ENCODE results near the gene CYP2A6.
"Not testable (repeated sequence)": the region's sequence is repeated elsewhere in the genome, so short reads cannot be mapped to it uniquely, and the experiment has no call there.

Gene CYP2A6, protein sequence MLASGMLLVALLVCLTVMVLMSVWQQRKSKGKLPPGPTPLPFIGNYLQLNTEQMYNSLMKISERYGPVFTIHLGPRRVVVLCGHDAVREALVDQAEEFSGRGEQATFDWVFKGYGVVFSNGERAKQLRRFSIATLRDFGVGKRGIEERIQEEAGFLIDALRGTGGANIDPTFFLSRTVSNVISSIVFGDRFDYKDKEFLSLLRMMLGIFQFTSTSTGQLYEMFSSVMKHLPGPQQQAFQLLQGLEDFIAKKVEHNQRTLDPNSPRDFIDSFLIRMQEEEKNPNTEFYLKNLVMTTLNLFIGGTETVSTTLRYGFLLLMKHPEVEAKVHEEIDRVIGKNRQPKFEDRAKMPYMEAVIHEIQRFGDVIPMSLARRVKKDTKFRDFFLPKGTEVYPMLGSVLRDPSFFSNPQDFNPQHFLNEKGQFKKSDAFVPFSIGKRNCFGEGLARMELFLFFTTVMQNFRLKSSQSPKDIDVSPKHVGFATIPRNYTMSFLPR

DNA sequence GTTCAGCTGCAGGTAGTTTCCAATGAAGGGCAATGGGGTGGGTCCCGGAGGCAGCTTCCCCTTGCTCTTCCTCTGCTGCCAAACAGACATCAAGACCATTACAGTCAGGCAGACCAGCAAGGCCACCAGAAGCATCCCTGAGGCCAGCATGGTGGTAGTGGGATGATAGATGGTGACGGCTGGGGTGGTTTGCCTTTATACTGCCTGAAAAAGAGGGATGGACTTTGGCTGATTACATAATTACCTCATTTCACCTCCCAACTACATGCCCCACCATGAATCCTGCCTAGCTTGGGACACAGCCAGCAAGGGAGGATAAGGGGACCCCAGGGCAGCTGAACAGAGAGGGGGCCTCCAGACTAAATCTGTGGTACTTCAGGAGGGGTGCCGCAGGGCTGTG, at the start of gene CYP2A6:
Gene CYP2A6, minus strand, starts transcription at position 171 of the 400 bp plus-strand sequence. Its CDS starts 21 bp downstream, at position 150.
- not testable (repeated sequence) for H3K27ac ChIP-seq (ENCODE audit: low read depth, low read length); H3K9ac ChIP-seq (ENCODE audit: low read length); H3K36me3 ChIP-seq (ENCODE audit: control insufficient read depth, insufficient read depth, low read length); H3K4me3 ChIP-seq (ENCODE audit: low read length); H3K27me3 ChIP-seq (ENCODE audit: control insufficient read depth, insufficient read depth, low read length); H3K4me1 ChIP-seq (ENCODE audit: control insufficient read depth, insufficient read depth, low read length)

DNA sequence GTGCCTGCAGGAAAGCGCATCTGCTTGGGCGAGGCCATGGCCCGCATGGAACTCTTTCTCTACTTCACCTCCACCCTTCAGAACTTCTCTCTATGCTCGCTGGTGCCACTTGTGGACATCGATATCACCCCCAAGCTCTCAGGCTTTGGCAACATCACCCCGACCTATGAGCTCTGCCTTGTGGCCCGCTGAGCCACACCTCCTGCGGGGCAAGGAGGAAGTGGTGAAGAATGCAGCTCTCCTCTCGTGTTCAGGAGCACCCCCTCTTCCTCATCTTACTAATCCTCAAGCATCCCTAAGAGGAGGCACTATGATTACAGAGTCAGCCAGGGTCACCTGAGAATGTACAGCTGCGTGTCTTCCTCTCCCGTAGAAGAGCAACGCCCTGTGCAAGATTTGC, 49.7 kb upstream of the CYP2A6 start:
- H3K9ac ChIP-seq (ENCODE audit: low read length); H3K27me3 ChIP-seq (ENCODE audit: control insufficient read depth, insufficient read depth, low read length); H3K36me3 ChIP-seq (ENCODE audit: control insufficient read depth, insufficient read depth, low read length); H3K4me3 ChIP-seq (ENCODE audit: low read length); H3K4me1 ChIP-seq (ENCODE audit: control insufficient read depth, insufficient read depth, low read length); H3K27ac ChIP-seq (ENCODE audit: low read depth, low read length): not testable (repeated sequence)

DNA sequence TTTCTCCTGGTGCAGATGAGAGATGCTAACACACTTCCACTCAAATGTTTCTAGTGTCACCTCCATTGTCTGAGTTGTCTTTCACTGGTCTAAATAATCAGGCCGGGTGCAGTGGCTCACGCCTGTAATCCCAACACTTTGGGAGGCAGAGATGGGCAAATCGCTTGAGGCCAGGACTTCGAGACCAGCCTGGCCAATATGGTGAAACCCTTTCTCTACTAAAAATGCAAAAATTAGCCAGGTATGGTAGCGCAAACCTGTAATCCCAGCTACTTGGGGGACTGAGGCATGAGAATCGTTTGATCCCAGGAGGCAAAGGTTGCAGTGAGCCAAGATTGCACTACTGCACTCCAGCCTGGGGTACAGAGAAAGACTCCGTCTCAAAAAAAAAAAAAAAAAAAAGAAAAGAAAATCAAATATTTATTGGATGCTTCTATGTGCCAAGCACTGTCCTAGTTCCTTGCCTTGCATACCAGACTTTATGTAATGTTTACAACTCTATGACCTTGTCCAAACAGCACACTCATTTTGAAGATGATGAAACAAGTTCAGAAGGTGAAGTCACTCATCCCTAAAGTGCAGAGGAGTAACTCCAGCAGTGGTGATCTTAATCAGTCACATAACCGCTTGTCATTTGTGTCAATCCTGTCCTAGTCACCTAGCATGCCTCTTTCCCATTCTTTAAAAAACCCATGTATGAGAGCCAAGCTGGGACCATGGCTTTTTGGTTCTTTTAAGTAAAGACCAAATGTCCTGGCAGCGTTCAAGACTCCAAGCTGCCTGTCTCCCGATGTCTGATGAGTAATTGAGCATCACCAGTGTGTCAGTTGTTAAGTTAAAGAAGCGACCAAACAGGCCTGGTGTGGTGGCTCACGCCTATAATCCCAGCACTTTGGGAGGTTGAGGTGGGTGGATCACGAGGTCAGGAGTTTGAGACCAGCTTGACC, 46.9 kb upstream of the CYP2A6 start:
- H3K9ac ChIP-seq (ENCODE audit: low read length); H3K27me3 ChIP-seq (ENCODE audit: control insufficient read depth, insufficient read depth, low read length); H3K27ac ChIP-seq (ENCODE audit: low read depth, low read length); H3K4me3 ChIP-seq (ENCODE audit: low read length); H3K36me3 ChIP-seq (ENCODE audit: control insufficient read depth, insufficient read depth, low read length); H3K4me1 ChIP-seq (ENCODE audit: control insufficient read depth, insufficient read depth, low read length): not testable (repeated sequence)

DNA sequence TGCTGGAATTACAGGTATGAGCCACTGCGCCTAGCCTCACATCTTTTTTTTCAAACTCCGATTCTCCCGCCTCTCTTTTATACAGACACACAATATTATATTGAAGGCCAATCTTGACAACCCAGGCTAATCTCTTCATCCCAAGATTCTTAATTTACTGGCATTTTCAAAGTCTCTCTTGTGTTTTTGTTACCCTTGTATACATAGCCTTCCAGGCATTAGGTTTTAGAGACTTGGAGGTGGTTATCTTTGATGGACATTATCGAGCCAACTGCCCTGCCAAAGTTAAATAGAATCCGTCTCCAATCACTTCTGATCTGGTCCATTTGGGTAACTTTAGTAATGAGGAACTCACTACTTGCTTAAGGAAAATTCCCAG, 46.2 kb upstream of the CYP2A6 start:
- H3K4me3 ChIP-seq (ENCODE audit: low read length): no peak overlapping the region
- no peaks in the 10 kb centered on the region for H3K36me3 ChIP-seq (ENCODE audit: control insufficient read depth, insufficient read depth, low read length)
- H3K9ac ChIP-seq (ENCODE audit: low read length): no peak overlapping the region
- no peaks in the 10 kb centered on the region for H3K27me3 ChIP-seq (ENCODE audit: control insufficient read depth, insufficient read depth, low read length)
- H3K4me1 ChIP-seq (ENCODE audit: control insufficient read depth, insufficient read depth, low read length): no peaks in the 10 kb centered on the region
- H3K27ac ChIP-seq (ENCODE audit: low read depth, low read length): no peak overlapping the region

DNA sequence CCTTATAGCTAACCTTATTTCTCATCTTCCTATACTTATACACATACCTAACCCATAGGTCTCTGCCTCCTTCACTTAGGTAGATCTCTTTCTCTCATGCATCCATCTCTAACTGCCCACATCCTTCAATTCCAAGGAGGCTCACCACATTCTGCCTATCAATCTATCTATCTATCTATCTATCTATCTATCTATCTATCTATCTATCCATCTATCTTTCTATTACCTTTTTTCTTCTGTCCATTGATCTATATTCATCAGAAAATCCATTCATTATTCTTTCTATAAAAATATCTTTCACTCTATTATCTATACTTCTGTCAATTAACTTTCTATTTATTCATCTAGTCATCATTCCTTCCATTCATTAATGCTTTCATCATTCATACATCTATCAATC, 42.9 kb upstream of the CYP2A6 start:
- no peaks in the 10 kb centered on the region for H3K27me3 ChIP-seq (ENCODE audit: control insufficient read depth, insufficient read depth, low read length)
- no peaks in the 10 kb centered on the region for H3K4me1 ChIP-seq (ENCODE audit: control insufficient read depth, insufficient read depth, low read length)
- H3K4me3 ChIP-seq (ENCODE audit: low read length): no peak overlapping the region
- H3K36me3 ChIP-seq (ENCODE audit: control insufficient read depth, insufficient read depth, low read length): no peaks in the 10 kb centered on the region
- no peak overlapping the region for H3K27ac ChIP-seq (ENCODE audit: low read depth, low read length)
- H3K9ac ChIP-seq (ENCODE audit: low read length): no peak overlapping the region

DNA sequence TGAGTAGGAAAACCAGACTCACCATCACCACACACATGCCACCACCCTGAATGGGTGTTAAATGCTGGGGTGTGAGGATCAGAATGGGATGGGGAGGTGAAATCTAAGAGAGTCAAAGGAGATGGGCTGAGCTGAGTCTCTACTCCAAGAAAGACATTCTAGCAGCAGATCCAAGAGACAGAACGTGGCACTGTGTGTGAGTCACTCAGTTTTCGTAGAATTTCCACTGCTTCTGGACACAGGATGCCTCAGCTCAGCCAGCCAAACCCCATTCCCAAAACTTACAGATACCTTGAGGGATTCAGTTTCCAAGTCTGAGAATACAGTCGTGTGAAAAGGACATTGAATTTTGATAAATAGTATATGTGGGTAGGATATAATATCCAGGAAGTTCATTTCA, 39.1 kb upstream of the CYP2A6 start:
- no peak overlapping the region for H3K27ac ChIP-seq (ENCODE audit: low read depth, low read length)
- no peaks in the 10 kb centered on the region for H3K27me3 ChIP-seq (ENCODE audit: control insufficient read depth, insufficient read depth, low read length)
- H3K9ac ChIP-seq (ENCODE audit: low read length): no peak overlapping the region
- H3K4me3 ChIP-seq (ENCODE audit: low read length): no peak overlapping the region
- no peaks in the 10 kb centered on the region for H3K4me1 ChIP-seq (ENCODE audit: control insufficient read depth, insufficient read depth, low read length)
- H3K36me3 ChIP-seq (ENCODE audit: control insufficient read depth, insufficient read depth, low read length): no peaks in the 10 kb centered on the region

DNA sequence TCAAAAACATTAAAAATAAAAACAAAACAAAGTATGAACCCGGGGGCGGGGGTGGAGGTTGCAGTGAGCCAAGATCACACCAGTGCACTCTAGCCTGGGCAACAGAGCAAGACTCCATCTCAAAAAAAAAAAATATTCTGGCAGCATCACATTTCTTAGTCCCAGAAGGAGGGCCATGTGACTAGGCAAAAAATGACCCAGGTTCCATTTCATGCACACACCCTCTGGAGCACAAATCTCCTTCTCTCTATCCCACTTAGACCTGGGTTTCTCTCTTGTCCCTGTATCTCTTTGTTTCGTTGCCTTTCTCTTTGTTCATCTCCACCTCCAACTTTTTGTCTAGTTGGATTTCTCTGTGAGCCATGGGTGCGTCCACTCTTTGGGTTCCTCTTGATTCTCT, 37.9 kb upstream of the CYP2A6 start:
- Histone ChIP-seq H3K27me3 (ENCODE audit: control insufficient read depth, insufficient read depth, low read length) (no peaks in the 10 kb centered on the region), H3K4me3 (ENCODE audit: low read length) (no peak overlapping the region), H3K9ac (ENCODE audit: low read length) (no peak overlapping the region), H3K27ac (ENCODE audit: low read depth, low read length) (no peak overlapping the region), H3K4me1 (ENCODE audit: control insufficient read depth, insufficient read depth, low read length) (no peaks in the 10 kb centered on the region), H3K36me3 (ENCODE audit: control insufficient read depth, insufficient read depth, low read length) (no peaks in the 10 kb centered on the region)

DNA sequence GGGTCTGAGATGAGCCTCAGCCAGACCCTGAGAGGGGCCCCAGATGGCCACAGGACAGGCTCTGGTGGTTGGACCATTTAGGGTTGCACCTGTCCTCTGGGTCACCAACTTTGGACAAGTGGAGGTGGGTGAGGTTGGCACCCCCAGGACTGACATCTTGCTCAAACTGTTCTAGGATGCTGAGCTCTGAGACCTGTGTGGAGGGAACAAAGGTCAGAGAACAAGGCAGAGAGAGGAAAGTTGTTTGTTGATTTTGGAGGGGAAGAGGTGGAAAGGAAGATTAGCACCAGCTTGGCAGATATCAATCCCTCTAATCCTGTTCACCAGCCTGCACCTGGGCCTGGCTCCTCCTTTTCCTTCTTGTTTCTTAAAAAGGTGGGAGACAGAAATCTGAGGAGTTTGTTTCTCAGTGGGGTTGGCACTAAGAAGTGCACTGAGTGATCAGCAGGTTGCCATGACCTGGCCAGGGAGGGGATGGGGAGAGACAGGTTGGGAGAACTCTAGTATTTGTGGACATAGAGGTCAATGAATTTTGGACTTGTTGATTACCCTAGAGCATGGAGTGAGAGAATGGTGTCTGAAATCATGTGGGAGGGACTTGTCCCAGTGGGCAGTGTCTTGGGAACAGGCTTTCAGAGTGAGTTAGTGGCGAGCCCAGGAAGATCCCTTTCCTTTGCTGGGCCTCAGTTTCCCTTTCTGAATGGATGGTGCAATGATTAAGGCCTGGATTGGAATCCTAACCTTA, 34.1 kb upstream of the CYP2A6 start:
- H3K4me3 ChIP-seq (ENCODE audit: low read length); H3K4me1 ChIP-seq (ENCODE audit: control insufficient read depth, insufficient read depth, low read length); H3K27ac ChIP-seq (ENCODE audit: low read depth, low read length); H3K27me3 ChIP-seq (ENCODE audit: control insufficient read depth, insufficient read depth, low read length); H3K36me3 ChIP-seq (ENCODE audit: control insufficient read depth, insufficient read depth, low read length); H3K9ac ChIP-seq (ENCODE audit: low read length): not testable (repeated sequence)

DNA sequence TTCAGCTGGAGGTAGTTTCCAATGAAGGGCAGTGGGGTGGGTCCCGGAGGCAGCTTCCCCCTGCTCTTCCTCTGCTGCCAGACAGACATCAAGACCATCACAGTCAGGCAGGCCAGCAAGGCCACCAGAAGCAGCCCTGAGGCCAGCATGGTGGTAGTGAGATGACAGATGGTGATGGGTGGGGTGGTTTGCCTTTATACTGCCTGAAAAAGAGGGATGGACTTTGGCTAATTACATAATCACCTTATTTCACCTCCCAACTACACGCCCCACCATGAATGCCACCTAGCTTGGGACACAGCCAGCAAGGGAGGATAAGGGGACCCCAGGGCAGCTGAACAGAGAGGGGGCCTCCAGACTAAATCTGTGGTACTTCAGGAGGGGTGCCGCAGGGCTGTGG, 31.8 kb upstream of the CYP2A6 start, which contains the start of gene CYP2A7:
Gene CYP2A7, minus strand, starts transcription at position 170 of the 400 bp plus-strand sequence. Its CDS starts 21 bp downstream, at position 149.
- H3K27ac ChIP-seq (ENCODE audit: low read depth, low read length); H3K36me3 ChIP-seq (ENCODE audit: control insufficient read depth, insufficient read depth, low read length); H3K9ac ChIP-seq (ENCODE audit: low read length); H3K27me3 ChIP-seq (ENCODE audit: control insufficient read depth, insufficient read depth, low read length); H3K4me1 ChIP-seq (ENCODE audit: control insufficient read depth, insufficient read depth, low read length); H3K4me3 ChIP-seq (ENCODE audit: low read length): not testable (repeated sequence)

DNA sequence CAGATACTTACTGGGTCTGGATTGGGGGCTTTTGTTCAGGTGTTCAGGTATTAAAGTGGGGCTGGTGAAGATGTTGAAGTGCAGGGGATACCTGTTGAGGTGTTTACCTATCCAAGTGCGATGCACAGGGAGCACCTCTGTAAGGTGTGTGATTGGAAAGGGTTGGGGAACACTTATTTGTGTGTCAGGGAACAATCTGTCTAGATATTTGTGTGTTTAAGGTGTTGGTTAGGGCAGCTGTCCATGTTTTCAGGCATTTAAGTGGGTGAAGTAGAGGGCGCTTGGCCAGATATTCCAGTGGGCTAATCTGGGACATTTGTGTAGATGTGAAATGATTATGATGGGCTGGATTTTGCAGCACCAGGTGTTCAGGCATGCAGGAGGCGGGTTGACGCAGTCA, 29.1 kb upstream of the CYP2A6 start:
- not testable (repeated sequence) for H3K4me1 ChIP-seq (ENCODE audit: control insufficient read depth, insufficient read depth, low read length); H3K36me3 ChIP-seq (ENCODE audit: control insufficient read depth, insufficient read depth, low read length); H3K4me3 ChIP-seq (ENCODE audit: low read length); H3K27ac ChIP-seq (ENCODE audit: low read depth, low read length); H3K27me3 ChIP-seq (ENCODE audit: control insufficient read depth, insufficient read depth, low read length); H3K9ac ChIP-seq (ENCODE audit: low read length)

DNA sequence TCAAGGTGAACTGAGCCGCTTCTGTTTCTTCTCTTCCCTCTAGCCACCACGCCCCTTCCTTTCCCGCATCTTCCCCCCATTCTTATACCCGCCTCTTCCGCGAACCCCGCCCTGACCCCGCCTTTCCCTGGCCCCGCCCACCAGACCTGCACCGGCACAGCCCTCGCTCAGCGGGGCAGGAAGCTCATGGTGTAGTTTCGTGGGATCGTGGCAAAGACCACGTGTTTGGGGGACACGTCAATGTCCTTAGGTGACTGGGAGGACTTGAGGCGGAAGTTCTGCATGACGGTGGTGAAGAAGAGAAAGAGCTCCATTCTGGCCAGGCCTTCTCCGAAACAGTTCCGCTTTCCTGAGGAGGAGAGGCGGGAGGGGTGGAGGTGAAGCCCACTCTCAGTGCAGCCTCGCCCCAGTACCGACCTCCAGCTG, 25.3 kb upstream of the CYP2A6 start:
- not testable (repeated sequence) for H3K9ac ChIP-seq (ENCODE audit: low read length); H3K27me3 ChIP-seq (ENCODE audit: control insufficient read depth, insufficient read depth, low read length); H3K4me1 ChIP-seq (ENCODE audit: control insufficient read depth, insufficient read depth, low read length); H3K4me3 ChIP-seq (ENCODE audit: low read length); H3K27ac ChIP-seq (ENCODE audit: low read depth, low read length); H3K36me3 ChIP-seq (ENCODE audit: control insufficient read depth, insufficient read depth, low read length)

DNA sequence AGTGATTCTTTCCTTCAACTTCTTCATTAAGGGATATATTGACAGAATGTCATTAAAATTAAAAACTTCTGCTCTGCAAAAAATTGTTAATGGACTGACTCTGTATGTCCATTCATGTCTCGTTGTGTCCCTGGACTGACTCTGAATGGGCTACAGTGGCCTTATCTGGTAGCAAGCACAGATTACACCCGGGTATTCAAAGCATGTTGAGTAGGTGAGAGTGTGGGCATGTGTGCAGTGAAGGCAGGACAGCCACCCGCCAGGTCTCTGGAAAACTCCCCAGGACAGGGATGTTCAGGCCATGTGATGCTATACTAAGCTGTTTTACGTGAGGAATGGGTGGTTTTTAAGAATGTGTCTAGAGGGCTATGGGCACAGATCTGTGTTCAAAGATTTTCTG, 24.6 kb upstream of the CYP2A6 start:
- not testable (repeated sequence) for H3K9ac ChIP-seq (ENCODE audit: low read length); H3K27me3 ChIP-seq (ENCODE audit: control insufficient read depth, insufficient read depth, low read length); H3K27ac ChIP-seq (ENCODE audit: low read depth, low read length); H3K36me3 ChIP-seq (ENCODE audit: control insufficient read depth, insufficient read depth, low read length); H3K4me1 ChIP-seq (ENCODE audit: control insufficient read depth, insufficient read depth, low read length); H3K4me3 ChIP-seq (ENCODE audit: low read length)
